Breast epithelium (tissue), 4 donors: Measurements from ENCODE around the gene FAM3D. TPM values are rescaled to one million over a fixed set of nuclear protein-coding genes. Genes with fewer than 3 reads are reported as not detected.

Source experiments
- DNase-seq, 2 donors: peaks; one replicate each; pipeline ENCODE4 v3.0.0-alpha.2; 2019; ENCODE audit warnings: low spot score in 2 of 2
- H3K27ac ChIP-seq, 2 donors: fragments of 200-600 bp; sonication (generic) in 1 of 2; one replicate each; pipeline ENCODE4 v1.5.1; 2016 to 2019; ENCODE audit warnings: mild to moderate bottlenecking in 1 of 2
- H3K27me3 ChIP-seq, 2 donors: fragments of 200-600 bp; sonication (generic) in 1 of 2; one replicate each; pipeline versions ENCODE4 v1.5.1 to v1.6.0; 2017 to 2019; ENCODE audit warnings: control low read depth in 1 of 2, mild to moderate bottlenecking in 1 of 2
- H3K36me3 ChIP-seq: fragments of 200-600 bp; one replicate; pipeline ENCODE4 v1.5.1; 2019
- H3K4me1 ChIP-seq, 2 donors: fragments of 200-600 bp; sonication (generic); one replicate each; pipeline ENCODE4 v1.5.1; 2016 to 2019; ENCODE audit warnings: control low read depth in 1 of 2
- H3K4me3 ChIP-seq, 3 donors: fragments of 200-600 bp; sonication (generic); 1 replicate in 2 of 3; 2 replicates in 1 of 3; pipeline ENCODE4 v1.5.1; 2016 to 2019; ENCODE audit warnings: mild to moderate bottlenecking in 3 of 3, moderate library complexity in 2 of 3
- H3K9me3 ChIP-seq, 2 donors: fragments of 200-600 bp; sonication (generic) in 1 of 2; one replicate each; pipeline ENCODE4 v1.5.1; 2016 to 2019; ENCODE audit warnings: control low read depth in 1 of 2
- POLR2A ChIP-seq: fragments of 450-650 bp; IDR thresholded peaks from one replicate; pipeline ENCODE4 v1.6.1; 2016; ENCODE audit warnings: antibody characterized with exemption, mild to moderate bottlenecking, moderate library complexity
- POLR2AphosphoS5 ChIP-seq, 3 donors: sonication (generic); formaldehyde crosslinking; IDR thresholded peaks; one replicate each; pipeline ENCODE4 v1.6.1; 2017; ENCODE audit warnings: antibody characterized with exemption in 3 of 3
- intact Hi-C: fragments of 100-400 bp; cut with DNase I; formaldehyde crosslinking; loops from one replicate; pipeline ENCODE4 v1.15.1; 2023; ENCODE audit warnings: low total_unique reads
- total RNA-seq, 3 donors: library from RNA; depleted of rRNA; stranded (reverse); fragments of >200 nt; gene quantifications; one replicate each; pipeline ENCODE4 v1.1.0, GENCODE V29; 2016
- TF ChIP-seq, protein P1 (sequence below), 3 donors: fragments of 450-650 bp; IDR thresholded peaks; one replicate each; pipeline ENCODE4 v1.5.1; 2016 to 2017; ENCODE audit warnings: antibody characterized with exemption in 3 of 3, mild to moderate bottlenecking in 3 of 3, moderate library complexity in 3 of 3

FAM3D gene
- total RNA-seq, 3 donors from 2014 or later, result 4.3 to 17.6 TPM; not detected in 1

GRCh38 chr3:58672880-58673279 lies 6.3 kb upstream of the FAM3D start:
- no peaks in the 10 kb centered on the region for H3K27me3 ChIP-seq
- TF ChIP-seq POLR2AphosphoS5 (IDR thresholded peaks at IDR 0.05), result no peak
- TF ChIP-seq, protein P1, sequence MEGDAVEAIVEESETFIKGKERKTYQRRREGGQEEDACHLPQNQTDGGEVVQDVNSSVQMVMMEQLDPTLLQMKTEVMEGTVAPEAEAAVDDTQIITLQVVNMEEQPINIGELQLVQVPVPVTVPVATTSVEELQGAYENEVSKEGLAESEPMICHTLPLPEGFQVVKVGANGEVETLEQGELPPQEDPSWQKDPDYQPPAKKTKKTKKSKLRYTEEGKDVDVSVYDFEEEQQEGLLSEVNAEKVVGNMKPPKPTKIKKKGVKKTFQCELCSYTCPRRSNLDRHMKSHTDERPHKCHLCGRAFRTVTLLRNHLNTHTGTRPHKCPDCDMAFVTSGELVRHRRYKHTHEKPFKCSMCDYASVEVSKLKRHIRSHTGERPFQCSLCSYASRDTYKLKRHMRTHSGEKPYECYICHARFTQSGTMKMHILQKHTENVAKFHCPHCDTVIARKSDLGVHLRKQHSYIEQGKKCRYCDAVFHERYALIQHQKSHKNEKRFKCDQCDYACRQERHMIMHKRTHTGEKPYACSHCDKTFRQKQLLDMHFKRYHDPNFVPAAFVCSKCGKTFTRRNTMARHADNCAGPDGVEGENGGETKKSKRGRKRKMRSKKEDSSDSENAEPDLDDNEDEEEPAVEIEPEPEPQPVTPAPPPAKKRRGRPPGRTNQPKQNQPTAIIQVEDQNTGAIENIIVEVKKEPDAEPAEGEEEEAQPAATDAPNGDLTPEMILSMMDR (IDR thresholded peaks at IDR 0.05), result no peak
- TF ChIP-seq POLR2A, result no peak
- no peak overlapping the region for H3K4me3 ChIP-seq
- H3K36me3 ChIP-seq, result no peaks in the 10 kb centered on the region
- no peak overlapping the region for H3K27ac ChIP-seq
- no peak for DNase-seq
- intact Hi-C loops, result no loop called here
- no peaks in the 10 kb centered on the region for H3K4me1 ChIP-seq
- no peaks in the 10 kb centered on the region for H3K9me3 ChIP-seq

GRCh38 chr3:58672451-58672850 lies 5.9 kb upstream of the FAM3D start:
- no peaks in the 10 kb centered on the region for H3K36me3 ChIP-seq
- no peak overlapping the region for H3K4me3 ChIP-seq
- DNase-seq, result no peak
- H3K4me1 ChIP-seq, result no peaks in the 10 kb centered on the region
- H3K27ac ChIP-seq, result no peak overlapping the region
- TF ChIP-seq POLR2AphosphoS5 (IDR thresholded peaks at IDR 0.05) (no peak), POLR2A (no peak)
- TF ChIP-seq, protein P1 (IDR thresholded peaks at IDR 0.05), result no peak
- intact Hi-C loops, result no loop called here
- H3K9me3 ChIP-seq, result no peaks in the 10 kb centered on the region
- no peaks in the 10 kb centered on the region for H3K27me3 ChIP-seq

DNA sequence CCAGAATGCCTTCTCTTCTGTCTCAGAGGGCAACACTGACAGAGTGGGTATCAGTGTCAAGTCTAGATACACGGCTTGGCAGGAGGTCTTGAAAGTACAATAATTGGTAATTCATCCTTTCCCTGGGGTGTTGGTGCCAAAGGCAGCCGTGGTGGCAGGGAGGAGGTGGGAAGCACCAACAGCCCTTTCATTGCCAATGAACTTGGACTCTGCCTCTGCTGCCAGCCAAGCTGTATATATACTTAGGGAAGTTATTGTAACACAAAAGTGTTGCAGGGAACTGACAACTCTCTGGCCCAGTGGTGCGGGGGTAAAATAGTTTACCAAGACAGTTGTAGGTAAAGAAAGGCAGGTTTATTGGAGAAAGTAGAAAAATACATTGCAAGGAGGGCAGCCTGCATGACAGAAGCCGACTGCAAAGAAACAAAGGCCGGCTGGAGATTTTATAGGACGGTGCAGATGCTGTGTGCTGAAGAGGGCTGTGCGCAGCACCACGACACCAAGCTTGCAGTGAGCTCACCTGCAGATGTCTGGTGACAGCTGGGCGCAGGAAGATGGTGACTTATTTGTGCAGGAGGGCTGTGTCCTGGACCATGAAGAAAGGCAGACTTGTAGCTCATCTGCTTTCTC lies 4.0 kb upstream of the FAM3D start:
- TF ChIP-seq POLR2AphosphoS5 (IDR thresholded peaks at IDR 0.05), result no peak
- TF ChIP-seq, protein P1 (IDR thresholded peaks at IDR 0.05), result no peak
- TF ChIP-seq POLR2A, result no peak
- no peak overlapping the region for H3K4me3 ChIP-seq

GRCh38 chr3:58668247-58668646 lies 1.7 kb upstream of the FAM3D start:
- no peaks in the 10 kb centered on the region for H3K4me1 ChIP-seq
- TF ChIP-seq POLR2A (no peak), POLR2AphosphoS5 (IDR thresholded peaks at IDR 0.05) (no peak)
- TF ChIP-seq, protein P1 (IDR thresholded peaks at IDR 0.05), result no peak
- intact Hi-C loops, result no loop called here
- H3K9me3 ChIP-seq, result no peaks in the 10 kb centered on the region
- DNase-seq, result no peak
- H3K36me3 ChIP-seq, result no peaks in the 10 kb centered on the region
- no peak overlapping the region for H3K27ac ChIP-seq
- no peaks in the 10 kb centered on the region for H3K27me3 ChIP-seq
- H3K4me3 ChIP-seq, result no peak overlapping the region

More for the DNA sequence above, 4.0 kb upstream of the FAM3D start:
- DNase-seq, result no peak
- Histone ChIP-seq H3K36me3 (no peaks in the 10 kb centered on the region), H3K27ac (no peak overlapping the region), H3K27me3 (no peaks in the 10 kb centered on the region), H3K9me3 (no peaks in the 10 kb centered on the region), H3K4me1 (no peaks in the 10 kb centered on the region)
- intact Hi-C loops, result no loop called here

DNA sequence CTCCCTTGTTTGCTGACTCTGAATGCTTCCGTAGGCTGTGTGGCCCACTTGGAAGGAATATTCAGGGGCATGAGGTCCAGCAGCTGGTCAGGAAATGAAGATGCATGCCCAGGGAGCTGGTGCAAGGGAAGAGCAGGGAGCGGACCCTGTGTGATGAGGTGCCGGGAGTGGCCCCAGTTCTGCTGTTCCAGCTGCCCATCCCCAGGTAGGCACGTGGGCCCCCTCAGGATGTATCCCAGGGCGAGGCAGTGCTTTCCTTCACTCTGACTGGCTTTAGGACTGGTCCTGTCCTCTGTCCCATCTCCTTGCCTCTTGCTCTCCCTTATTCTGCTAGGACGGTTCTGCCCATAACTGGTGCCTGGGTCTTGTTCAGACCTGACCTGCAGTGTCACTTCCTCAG lies 1.1 kb upstream of the FAM3D start:
- intact Hi-C loops, result no loop called here
- Histone ChIP-seq H3K4me3 (no peak overlapping the region), H3K9me3 (no peaks in the 10 kb centered on the region), H3K27ac (no peak overlapping the region), H3K27me3 (no peaks in the 10 kb centered on the region), H3K36me3 (no peaks in the 10 kb centered on the region), H3K4me1 (no peaks in the 10 kb centered on the region)
- DNase-seq, result no peak
- TF ChIP-seq, protein P1 (IDR thresholded peaks at IDR 0.05), result no peak
- TF ChIP-seq POLR2AphosphoS5 (IDR thresholded peaks at IDR 0.05) (no peak), POLR2A (no peak)
